Measurements from ENCODE around the gene IL22.

Gene IL22

GRCh38 chr12:68253504-68253903, at the start of gene IL22:
Gene IL22, minus strand, starts transcription at chr12:68253604. Its CDS starts 156 bp downstream, at chr12:68253448.
- no peak for DNase-seq (ENCODE audit: low read depth)

GRCh38 chr12:68297929-68298328, 44.5 kb upstream of the IL22 start:
- no peak for DNase-seq (ENCODE audit: low read depth)

GRCh38 chr12:68294251-68294650, 40.8 kb upstream of the IL22 start:
- no peak for DNase-seq (ENCODE audit: low read depth)

- DNase-seq (ENCODE audit: low read depth), result no peak
Observed at GRCh38 chr12:68293347-68293746, 39.9 kb upstream of the IL22 start.

- no peak for DNase-seq (ENCODE audit: low read depth)
Observed at GRCh38 chr12:68292151-68292943, 38.9 kb upstream of the IL22 start.

- no peak for DNase-seq (ENCODE audit: low read depth)
Observed at GRCh38 chr12:68291396-68292036, 38.1 kb upstream of the IL22 start.

GRCh38 chr12:68290126-68290525, 36.7 kb upstream of the IL22 start:
- no peak for DNase-seq (ENCODE audit: low read depth)

- no peak for DNase-seq (ENCODE audit: low read depth)
Observed at GRCh38 chr12:68287106-68287505, 33.7 kb upstream of the IL22 start.

- DNase-seq (ENCODE audit: low read depth), result no peak
Observed at GRCh38 chr12:68286396-68286795, 33.0 kb upstream of the IL22 start.

GRCh38 chr12:68285541-68285940, 32.1 kb upstream of the IL22 start:
- DNase-seq (ENCODE audit: low read depth), result no peak

GRCh38 chr12:68281322-68282077, 28.1 kb upstream of the IL22 start:
- DNase-seq (ENCODE audit: low read depth), result no peak

GRCh38 chr12:68280240-68280639, 26.8 kb upstream of the IL22 start:
- no peak for DNase-seq (ENCODE audit: low read depth)

- no peak for DNase-seq (ENCODE audit: low read depth)
Observed at GRCh38 chr12:68279227-68280054, 26.0 kb upstream of the IL22 start.

GRCh38 chr12:68276402-68276930, 23.1 kb upstream of the IL22 start:
- no peak for DNase-seq (ENCODE audit: low read depth)

- DNase-seq (ENCODE audit: low read depth), result no peak
Observed at GRCh38 chr12:68272732-68273131, 19.3 kb upstream of the IL22 start.

- no peak for DNase-seq (ENCODE audit: low read depth)
Observed at GRCh38 chr12:68271346-68271745, 17.9 kb upstream of the IL22 start.

GRCh38 chr12:68270358-68270757, 17.0 kb upstream of the IL22 start:
- DNase-seq (ENCODE audit: low read depth), result no peak

GRCh38 chr12:68269779-68270178, 16.4 kb upstream of the IL22 start:
- DNase-seq (ENCODE audit: low read depth), result no peak

GRCh38 chr12:68268967-68269366, 15.6 kb upstream of the IL22 start:
- no peak for DNase-seq (ENCODE audit: low read depth)

- DNase-seq (ENCODE audit: low read depth), result no peak
Observed at GRCh38 chr12:68267892-68268396, 14.5 kb upstream of the IL22 start.

GRCh38 chr12:68264857-68265256, 11.5 kb upstream of the IL22 start:
- no peak for DNase-seq (ENCODE audit: low read depth)

All from stimulated activated CD8-positive, alpha-beta memory T cell treated with anti-CD3 and anti-CD28 coated beads, Interleukin-7, amount 100 ng/mL, for 24 hours (primary cell).